CD4-positive, alpha-beta T cell treated with Interleukin-21 for 1 hour (primary cell): ENCODE measurements around the gene DEAF1.
"Not testable (repeated sequence)": the region's sequence is repeated elsewhere in the genome, so short reads cannot be mapped to it uniquely, and the experiment has no call there.

Experiments used
- DNase-seq: peaks from one replicate; pipeline ENCODE4 v3.0.0-alpha.2; 2020

Gene DEAF1

GRCh38 chr11:699116-699508 lies 4.1 kb upstream of the DEAF1 start:
- no peak for DNase-seq

DNA sequence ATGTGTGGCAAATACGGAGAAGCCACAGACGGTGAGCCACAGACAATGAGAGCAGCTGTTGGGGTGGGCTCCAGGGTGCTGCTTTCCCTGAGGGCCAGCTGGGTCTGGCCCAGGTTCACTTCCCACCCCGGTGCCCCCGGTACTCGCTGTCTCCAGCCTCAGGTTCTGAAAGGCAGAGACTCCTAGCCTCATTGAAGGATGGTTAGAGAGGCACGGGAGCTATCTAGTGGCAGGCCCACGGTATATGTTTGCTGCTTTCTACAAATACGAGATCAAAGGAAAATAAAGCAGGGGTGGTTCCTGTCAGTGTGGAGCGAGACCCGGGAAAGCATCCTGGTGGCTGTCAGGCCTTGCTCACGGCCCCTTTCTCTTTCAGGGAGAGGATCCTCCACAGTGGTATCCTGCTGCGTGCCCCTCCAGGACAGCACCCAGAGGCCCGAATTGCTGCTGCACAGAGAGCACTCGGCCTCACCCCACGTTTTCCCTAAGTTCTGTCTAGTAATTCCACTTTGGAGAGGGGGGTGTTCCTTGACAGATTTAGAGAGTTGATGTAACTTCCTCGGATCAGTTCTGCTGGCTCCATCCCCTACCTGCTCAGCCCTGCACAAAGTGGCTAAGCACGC lies 3.6 kb upstream of the DEAF1 start:
- no peak for DNase-seq

- DNase-seq = no peak
These were observed 2.8 kb upstream of the DEAF1 start for GRCh38 chr11:697811-698311.

DNA sequence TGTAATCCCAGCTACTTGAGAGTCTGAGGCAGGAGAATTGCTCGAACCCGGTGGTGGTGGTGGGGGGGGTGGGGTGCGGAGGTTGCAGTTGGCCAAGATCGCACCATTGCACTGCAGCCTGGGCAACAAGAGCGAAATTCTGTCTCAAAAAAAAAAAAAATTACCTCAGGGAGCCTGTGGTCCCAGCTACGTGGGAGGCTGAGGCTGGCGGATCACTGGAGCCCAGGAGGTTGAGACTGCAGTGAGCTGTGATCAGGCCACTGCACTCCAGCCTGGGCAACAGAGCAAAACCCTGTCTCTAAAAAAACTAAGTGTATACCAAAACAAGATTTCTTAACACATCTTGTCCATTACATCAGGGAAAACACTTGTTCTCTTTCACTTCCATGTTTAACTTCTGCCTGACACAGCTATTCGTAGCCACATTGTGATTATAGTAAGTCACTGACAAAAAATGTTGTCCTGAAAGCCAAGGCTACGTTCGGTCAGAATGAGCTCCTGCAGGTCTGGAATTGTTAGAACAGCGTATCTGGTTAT lies 2.0 kb upstream of the DEAF1 start:
- DNase-seq = no peak

GRCh38 chr11:695538-696248 lies 671 bp upstream of the DEAF1 start, which contains the start of gene TMEM80:
TSS of gene TMEM80 (plus strand) at chr11:695816. CDS start at chr11:695828, 12 bp downstream.
- DNase-seq = peak; percentile 99

DNA sequence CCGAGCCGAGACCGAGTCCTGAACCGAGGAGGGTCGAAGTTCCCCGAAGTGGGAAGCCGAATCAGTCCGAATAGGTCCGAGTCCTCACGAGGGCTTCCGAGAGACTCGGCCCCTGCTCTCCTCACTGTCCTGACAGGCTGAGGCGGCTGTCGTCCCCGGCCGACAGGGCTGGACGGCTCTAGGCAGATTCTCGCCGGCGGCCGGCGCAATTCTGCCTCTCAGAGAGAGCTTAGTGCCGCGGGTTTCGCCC lies 191 bp upstream of the DEAF1 start:
- no peak for DNase-seq

DNA sequence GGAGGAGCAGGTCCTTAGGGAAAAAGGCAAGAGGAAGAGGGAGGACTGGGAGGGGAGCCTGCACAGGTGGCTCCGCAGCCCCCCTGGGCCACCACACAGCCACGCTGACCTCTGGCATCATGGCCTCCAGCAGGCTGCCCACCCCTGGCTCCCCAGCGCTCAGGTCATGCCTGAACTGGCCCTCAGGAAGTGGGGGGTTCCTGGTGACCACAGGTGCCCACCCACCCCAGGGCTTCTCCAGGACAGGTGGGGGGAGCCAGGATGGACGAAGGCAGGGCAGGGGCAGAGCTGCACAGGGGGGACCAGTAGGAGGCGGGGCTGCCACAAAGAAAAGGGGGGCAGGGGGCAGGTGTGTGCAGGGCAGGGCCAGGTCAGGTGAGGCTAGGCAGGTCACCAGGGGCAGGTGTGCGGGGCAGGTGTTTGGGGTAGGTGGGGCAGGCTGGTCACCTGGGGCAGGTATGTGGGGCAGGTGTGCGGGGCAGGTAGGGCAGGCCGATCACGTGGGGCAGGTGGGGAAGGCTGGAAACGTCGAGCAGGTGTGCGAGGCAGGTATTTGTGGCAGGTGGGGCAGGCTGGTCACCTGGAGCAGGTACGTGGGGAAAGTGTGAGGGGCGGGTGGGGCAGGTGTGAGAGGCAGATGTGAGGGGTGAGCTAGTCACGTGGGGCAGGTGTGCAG lies 997 bp downstream of the DEAF1 start:
- DNase-seq = no peak

DNA sequence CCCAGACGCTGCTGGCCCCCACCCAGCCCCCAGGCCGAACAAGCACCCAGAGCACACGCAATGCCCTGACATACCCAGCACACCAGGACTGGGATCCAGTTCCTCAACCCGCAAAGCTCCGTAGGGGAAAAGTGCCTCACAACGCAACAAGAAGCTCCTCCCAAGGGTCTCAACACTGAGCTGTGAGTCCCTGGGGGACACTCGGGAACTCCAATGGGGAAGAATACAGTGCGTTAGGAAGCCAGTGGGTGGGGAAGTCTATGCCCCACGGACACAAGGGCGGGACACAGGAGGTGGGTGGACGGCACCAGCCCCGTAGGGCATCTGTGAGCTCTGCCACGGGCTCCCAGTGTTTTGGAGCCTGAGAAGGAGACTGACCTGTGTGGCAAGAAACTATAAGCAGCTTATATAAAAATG lies 1.6 kb downstream of the DEAF1 start:
- DNase-seq = no peak

DNA sequence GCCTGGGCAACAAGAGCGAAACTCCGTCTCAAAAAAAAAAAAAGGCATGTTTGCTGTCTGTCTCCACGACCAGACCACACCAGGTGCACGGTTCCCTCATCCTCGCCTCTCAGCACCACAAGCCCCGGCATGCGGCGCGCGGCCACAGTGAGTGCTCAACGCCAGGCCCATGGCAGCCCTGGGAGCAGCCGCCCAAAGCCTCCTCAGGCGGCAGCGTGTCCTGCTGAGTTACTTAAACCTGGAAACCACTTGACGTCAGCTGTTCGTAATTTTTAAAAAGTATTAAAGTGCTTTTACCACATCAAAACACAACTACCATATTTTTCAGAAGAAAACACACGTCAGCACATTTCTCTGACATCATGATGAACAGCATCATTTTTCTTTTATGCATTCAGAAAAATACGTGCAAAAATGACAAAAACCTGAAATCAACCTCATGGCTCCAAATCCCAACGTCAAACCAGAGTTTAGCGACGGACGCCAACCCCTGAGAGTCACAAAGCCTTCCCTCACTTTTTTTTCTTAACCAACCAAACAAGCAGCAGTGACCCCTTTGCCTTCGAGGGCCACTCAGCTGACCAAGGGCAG lies 2.1 kb downstream of the DEAF1 start:
- DNase-seq = peak; percentile 22

- no peak for DNase-seq
These were observed 3.1 kb downstream of the DEAF1 start for GRCh38 chr11:691710-692590.

DNA sequence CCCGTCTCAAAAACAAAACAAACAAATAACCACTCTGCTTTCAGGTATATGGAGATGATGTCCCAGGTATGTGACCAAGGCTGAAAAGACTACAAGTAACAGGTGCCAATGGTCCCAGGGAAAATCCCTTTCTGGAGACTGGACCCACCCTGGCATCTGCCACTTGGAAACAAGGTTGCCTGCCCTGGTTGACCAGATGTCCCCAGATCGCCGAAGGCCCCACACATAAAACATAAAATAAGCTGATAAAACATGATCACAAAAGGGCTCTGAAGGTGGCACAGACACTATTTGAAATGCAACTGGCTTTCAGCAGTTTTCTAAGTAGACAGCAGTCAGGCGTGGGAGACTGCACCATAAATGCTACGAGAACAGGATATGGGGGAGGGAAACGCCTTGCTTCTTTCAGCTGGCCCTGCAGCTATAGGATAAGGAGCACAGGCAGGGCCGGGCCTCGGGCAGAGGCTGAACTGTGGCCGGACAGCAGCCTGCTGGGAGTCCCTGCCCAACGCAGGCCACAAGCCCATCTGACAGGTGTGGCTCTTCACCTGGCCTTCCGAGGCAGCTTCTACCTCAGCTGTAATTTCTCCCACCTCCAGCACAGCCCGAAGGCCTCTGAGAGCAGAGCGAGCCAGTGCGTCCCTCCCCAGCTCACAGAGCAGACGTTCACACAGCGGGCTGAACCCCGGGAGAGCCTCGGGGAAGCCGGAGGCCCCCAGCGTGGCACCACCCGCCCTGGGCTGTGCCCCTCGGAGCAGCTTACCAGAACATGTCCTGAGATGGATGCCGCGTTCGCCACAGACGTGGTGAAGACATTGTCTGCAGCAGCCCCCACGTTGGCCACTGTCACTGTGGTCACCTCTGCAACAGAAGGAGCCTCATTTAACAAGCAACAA lies 4.0 kb downstream of the DEAF1 start:
- DNase-seq = no peak

DNA sequence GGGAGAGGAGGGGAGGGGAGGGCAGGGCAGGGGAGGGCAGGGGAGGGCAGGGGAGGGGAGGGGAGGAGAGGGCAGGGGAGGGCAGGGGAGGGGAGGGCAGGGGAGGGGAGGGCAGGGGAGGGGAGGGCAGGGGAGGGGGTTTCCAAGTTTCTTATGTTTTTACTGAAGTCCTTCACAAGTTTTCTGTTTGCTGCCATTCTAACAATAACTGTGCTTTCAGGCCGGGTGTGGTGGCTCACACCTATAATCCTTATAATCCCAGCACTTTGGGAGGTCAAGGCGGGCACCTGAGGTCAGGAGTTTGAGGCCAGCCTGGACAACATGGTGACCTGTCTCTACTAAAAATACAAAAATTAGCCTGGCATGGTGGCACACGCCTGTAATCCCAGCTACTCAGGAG lies 4.8 kb downstream of the DEAF1 start:
- not testable (repeated sequence) for DNase-seq

DNA sequence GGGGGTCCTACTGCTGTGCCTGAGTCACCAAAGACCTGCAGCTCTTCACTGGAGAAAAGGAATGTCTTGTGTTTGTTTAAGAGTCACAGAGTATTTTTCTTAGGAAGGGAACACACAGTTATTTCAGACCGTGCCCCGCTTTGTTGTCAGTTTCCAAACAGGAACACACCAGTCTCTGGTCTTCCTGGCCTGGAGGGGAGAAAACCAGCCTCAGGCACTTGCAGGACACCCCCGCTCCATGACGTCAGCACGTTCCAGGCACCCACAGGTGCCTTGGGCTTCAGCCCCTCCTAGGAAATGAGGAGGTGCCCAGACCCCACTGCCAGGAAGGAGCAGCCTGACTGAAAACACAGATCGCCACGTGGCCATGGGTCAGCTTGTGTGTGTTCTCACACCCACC lies 5.4 kb downstream of the DEAF1 start:
- DNase-seq = no peak

GRCh38 chr11:688681-689080 lies 6.3 kb downstream of the DEAF1 start:
- DNase-seq = no peak

DNA sequence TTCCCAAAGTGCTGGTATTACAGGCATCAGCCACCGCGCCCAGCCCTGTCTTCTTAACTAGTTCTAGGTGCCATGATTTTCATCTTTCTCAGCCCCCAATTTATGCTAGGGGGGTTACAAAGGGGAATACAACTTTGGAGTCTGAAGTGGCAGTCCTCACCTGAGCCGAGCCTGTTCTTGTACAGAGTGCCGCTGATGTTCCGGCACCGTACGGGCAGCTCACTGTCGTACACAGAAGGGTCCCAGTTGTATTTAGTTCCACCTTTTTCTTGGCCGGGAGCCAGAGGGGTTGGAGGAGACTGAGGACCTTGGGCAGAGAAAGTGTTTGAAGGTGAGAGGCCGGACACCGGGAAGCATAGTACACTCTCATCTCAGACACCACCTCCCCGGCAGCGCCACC lies 7.3 kb downstream of the DEAF1 start:
- no peak for DNase-seq

- no peak for DNase-seq
These were observed 8.4 kb downstream of the DEAF1 start for GRCh38 chr11:686451-687243.

GRCh38 chr11:680970-681369 lies 14.1 kb downstream of the DEAF1 start:
- no peak for DNase-seq

DNA sequence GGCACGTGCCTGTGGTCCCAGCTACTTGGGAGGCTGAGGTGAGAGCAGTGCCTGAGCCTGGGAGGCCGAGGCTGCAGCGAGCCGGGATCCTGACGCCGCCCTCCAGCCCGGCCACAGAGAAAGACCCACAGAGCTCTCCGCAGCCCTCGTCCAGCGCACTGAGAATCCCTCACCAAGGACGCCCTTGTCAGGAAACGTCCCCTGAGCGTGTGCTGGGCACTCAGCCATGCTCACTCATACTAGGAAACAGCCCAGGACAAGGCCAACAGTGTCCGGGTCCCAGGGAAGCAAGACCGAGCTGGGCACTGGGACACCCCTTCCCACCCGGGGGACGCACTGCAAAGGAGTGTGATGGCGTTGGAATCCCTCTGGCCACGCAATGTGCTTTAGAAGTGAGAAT lies 14.5 kb downstream of the DEAF1 start:
- DNase-seq = no peak

GRCh38 chr11:679271-680207 lies 15.5 kb downstream of the DEAF1 start:
- no peak for DNase-seq
